Mesenchymal stem cell (in vitro differentiated cells and primary cell): Measurements from ENCODE around the gene MARS1.
"Not testable (repeated sequence)": the region's sequence is repeated elsewhere in the genome, so short reads cannot be mapped to it uniquely, and the experiment has no call there.

ENCODE experiments used
- DNase-seq: peaks from one replicate; pipeline ENCODE4 v3.0.0-alpha.2; 2013
- H2AFZ ChIP-seq: one replicate; pipeline ENCODE4 v1.6.1; 2013; ENCODE audit warnings: low read depth, mild to moderate bottlenecking, control low read depth, inconsistent platforms, low read length, moderate library complexity
- H2AK5ac ChIP-seq: 2 replicates; pipeline ENCODE4 v1.6.1; 2013; ENCODE audit warnings: low read length, moderate library complexity, mild to moderate bottlenecking, inconsistent platforms; ENCODE audit not compliant: severe bottlenecking
- H2BK120ac ChIP-seq: one replicate; pipeline ENCODE4 v1.6.1; 2013; ENCODE audit warnings: low read depth, mild to moderate bottlenecking, inconsistent platforms, low read length, moderate library complexity
- H2BK12ac ChIP-seq, 2 experiments: one replicate each; pipeline ENCODE4 v1.6.1; 2013; ENCODE audit warnings: inconsistent platforms in 2 of 2, low read length in 2 of 2, mild to moderate bottlenecking in 2 of 2, moderate library complexity in 2 of 2, control low read depth in 1 of 2
- H2BK15ac ChIP-seq: one replicate; pipeline ENCODE4 v1.6.1; 2013; ENCODE audit warnings: mild to moderate bottlenecking, low read depth, inconsistent platforms; ENCODE audit not compliant: poor library complexity, severe bottlenecking
- H2BK5ac ChIP-seq: 2 replicates; pipeline ENCODE4 v1.6.1; 2013; ENCODE audit warnings: low read depth, mild to moderate bottlenecking, low read length, control low read depth, inconsistent platforms; ENCODE audit not compliant: poor library complexity, severe bottlenecking
- H3K14ac ChIP-seq, 2 experiments: one replicate each; pipeline ENCODE4 v1.6.1; 2013; ENCODE audit warnings: inconsistent platforms in 2 of 2, low read length in 2 of 2, control low read depth in 1 of 2, mild to moderate bottlenecking in 1 of 2, moderate library complexity in 1 of 2
- H3K18ac ChIP-seq, 2 experiments: one replicate each; pipeline ENCODE4 v1.6.1; 2013; ENCODE audit warnings: inconsistent platforms in 2 of 2, low read length in 2 of 2, control low read depth in 1 of 2, low read depth in 1 of 2, mild to moderate bottlenecking in 1 of 2
- H3K23ac ChIP-seq, 2 experiments: one replicate each; pipeline ENCODE4 v1.6.1; 2013; ENCODE audit warnings: inconsistent platforms in 2 of 2, low read length in 2 of 2, mild to moderate bottlenecking in 2 of 2, moderate library complexity in 2 of 2, control low read depth in 1 of 2
- H3K27ac ChIP-seq: 2 replicates; pipeline ENCODE4 v1.5.1; 2013; ENCODE audit warnings: mild to moderate bottlenecking, moderate library complexity, low read length, control low read depth, inconsistent platforms; ENCODE audit not compliant: poor library complexity, severe bottlenecking
- H3K27me3 ChIP-seq, 2 experiments: 2 replicates each; pipeline versions ENCODE4 v1.6.1 to v1.7.0; 2013; ENCODE audit warnings: low read length in 2 of 2, mild to moderate bottlenecking in 2 of 2, moderate library complexity in 2 of 2, control low read depth in 1 of 2, inconsistent platforms in 1 of 2; ENCODE audit not compliant: control insufficient read depth in 1 of 2, insufficient read depth in 1 of 2
- H3K36me3 ChIP-seq, 2 experiments: 2 replicates each; pipeline versions ENCODE4 v1.6.1 to v1.7.0; 2013; ENCODE audit warnings: low read length in 2 of 2, control low read depth in 1 of 2, inconsistent platforms in 1 of 2, low read depth in 1 of 2, mild to moderate bottlenecking in 1 of 2; ENCODE audit not compliant: insufficient read depth in 2 of 2, control insufficient read depth in 1 of 2
- H3K4ac ChIP-seq, 2 experiments: one replicate each; pipeline ENCODE4 v1.6.1; 2013; ENCODE audit warnings: inconsistent platforms in 2 of 2, low read length in 2 of 2, mild to moderate bottlenecking in 2 of 2, moderate library complexity in 2 of 2, control low read depth in 1 of 2, low read depth in 1 of 2
- H3K4me1 ChIP-seq: 2 replicates; pipeline ENCODE4 v1.6.1; 2013; ENCODE audit warnings: low read depth, low read length, control low read depth; ENCODE audit not compliant: control insufficient read depth, insufficient read depth
- H3K4me2 ChIP-seq: 2 replicates; pipeline ENCODE4 v1.6.1; 2013; ENCODE audit warnings: low read length, mild to moderate bottlenecking, inconsistent platforms; ENCODE audit not compliant: poor library complexity, severe bottlenecking
- H3K4me3 ChIP-seq, 2 experiments: 2 replicates each; pipeline versions ENCODE4 v1.5.1 to v1.7.0; 2013; ENCODE audit warnings: low read length in 2 of 2, mild to moderate bottlenecking in 2 of 2, control low read depth in 1 of 2, low read depth in 1 of 2; ENCODE audit not compliant: insufficient read depth in 1 of 2
- H3K79me1 ChIP-seq: replicated peaks from 2 replicates; pipeline ENCODE4 v1.6.1; 2013; ENCODE audit warnings: mild to moderate bottlenecking, control low read depth, low read length, inconsistent platforms; ENCODE audit not compliant: poor library complexity, severe bottlenecking
- H3K9ac ChIP-seq: 2 replicates; pipeline ENCODE4 v1.7.0; 2013; ENCODE audit warnings: mild to moderate bottlenecking, low read length, moderate library complexity
- H3K9me3 ChIP-seq: 2 replicates; pipeline ENCODE4 v1.7.0; 2013; ENCODE audit warnings: mild to moderate bottlenecking, low read length; ENCODE audit not compliant: control insufficient read depth
- H4K8ac ChIP-seq: one replicate; pipeline ENCODE4 v1.6.1; 2013; ENCODE audit warnings: inconsistent platforms, mild to moderate bottlenecking, low read length, moderate library complexity
- H4K91ac ChIP-seq: one replicate; pipeline ENCODE4 v1.6.1; 2013; ENCODE audit warnings: mild to moderate bottlenecking, low read length, inconsistent platforms
- WGBS: methylation state at CpG from one replicate; pipeline ENCODE4 v1.1.7; 2013; ENCODE audit warnings: mixed read lengths; 5-methylcytosine and 5-hydroxymethylcytosine counted together

Gene MARS1

DNA sequence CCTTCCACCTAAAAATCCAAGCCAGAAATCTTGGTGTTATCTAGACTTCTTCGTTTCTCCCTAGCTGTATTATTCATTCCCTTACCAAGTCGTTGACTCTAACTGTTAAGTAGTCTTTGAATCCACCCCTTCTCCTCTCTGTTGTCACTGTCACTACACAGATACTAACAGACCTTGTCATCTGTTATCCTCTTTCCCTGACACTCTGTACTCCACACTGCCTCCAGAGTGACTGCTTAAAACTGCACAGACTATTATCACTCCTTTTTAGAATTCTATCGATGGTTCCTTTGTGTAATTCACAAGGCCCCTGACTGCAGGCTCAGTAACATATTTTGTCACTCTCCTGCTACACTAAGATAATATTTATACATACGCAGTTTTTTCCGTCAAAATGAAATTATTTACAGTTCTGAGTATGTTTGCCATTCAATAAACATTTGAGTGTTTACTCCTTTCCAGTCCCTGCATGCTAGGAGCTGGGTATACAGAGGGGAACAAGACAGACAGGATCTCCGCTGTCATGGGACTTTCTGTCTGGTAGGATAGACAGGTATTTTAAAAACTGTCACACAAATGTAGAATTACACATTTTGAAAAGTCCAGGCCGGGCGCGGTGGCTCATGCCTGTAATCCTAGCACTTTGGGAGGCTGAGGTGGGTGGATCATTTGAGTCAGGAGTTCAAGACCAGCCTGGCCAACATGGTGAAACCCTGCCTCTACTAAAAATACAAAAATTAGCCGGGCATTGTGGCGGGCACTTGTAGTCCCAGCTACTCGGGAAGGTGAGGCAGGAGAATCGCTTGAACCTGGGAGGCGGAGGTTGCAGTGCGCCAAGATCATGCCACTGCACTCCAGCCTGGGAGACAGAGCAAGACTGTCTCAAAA, 3.8 kb downstream of the MARS1 start:
- H2BK12ac ChIP-seq = no peak overlapping the region
- no peak overlapping the region for H4K8ac ChIP-seq
- no peak overlapping the region for H3K27ac ChIP-seq
- no peaks in the 10 kb centered on the region for H3K9me3 ChIP-seq
- H3K4me3 ChIP-seq = no peak overlapping the region
- H4K91ac ChIP-seq = no peak overlapping the region
- no peak overlapping the region for H2BK15ac ChIP-seq
- WGBS = 96% methylated on average over 14 of the region's 15 CpGs
- H3K27me3 ChIP-seq = no peaks in the 10 kb centered on the region
- no peak overlapping the region for H3K18ac ChIP-seq
- no peak overlapping the region for H2BK120ac ChIP-seq
- H2AK5ac ChIP-seq = no peak overlapping the region
- H3K23ac ChIP-seq = no peak overlapping the region
- no peak overlapping the region for H2AFZ ChIP-seq
- H3K79me1 ChIP-seq = peaks cover 12% of the 10 kb centered on the region
- peaks cover 42 to 48% of the 10 kb centered on the region in 2 experiments for H3K36me3 ChIP-seq
- DNase-seq = peak; percentile 43
- H3K9ac ChIP-seq = no peak overlapping the region
- H3K4me1 ChIP-seq = peaks cover 12% of the 10 kb centered on the region
- H3K4ac ChIP-seq = no peak overlapping the region
- H2BK5ac ChIP-seq = no peak overlapping the region
- no peak overlapping the region for H3K4me2 ChIP-seq
- no peak overlapping the region for H3K14ac ChIP-seq

DNA sequence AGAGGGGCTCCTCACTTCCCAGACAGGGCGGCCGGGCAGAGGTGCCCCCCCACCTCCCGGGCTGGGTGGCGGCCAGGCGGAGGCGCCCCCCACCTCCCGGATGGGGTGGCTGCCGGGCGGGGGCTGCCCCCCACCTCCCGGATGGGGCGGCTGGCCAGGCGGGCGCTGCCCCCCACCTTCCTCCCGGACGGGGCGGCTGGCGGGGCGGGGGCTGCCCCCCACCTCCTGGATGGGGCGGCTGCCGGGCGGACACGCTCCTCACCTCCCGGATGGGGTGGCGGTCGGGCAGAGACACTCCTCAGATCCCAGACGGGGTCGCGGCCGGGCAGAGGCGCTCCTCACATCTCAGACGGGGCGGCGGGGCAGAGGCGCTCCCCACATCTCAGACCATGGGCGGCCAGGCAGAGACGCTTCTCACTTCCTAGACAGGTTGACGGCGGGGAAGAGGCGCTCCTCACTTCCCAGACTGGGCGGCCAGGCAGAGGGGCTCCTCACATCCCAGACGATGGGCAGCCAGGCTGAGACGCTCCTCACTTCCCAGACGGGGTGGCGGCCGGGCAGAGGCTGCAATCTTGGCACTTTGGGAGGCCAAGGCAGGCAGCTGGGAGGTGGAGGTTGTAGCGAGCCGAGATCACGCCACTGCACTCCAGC, 7.3 kb downstream of the MARS1 start:
- H3K18ac ChIP-seq, H3K4me1 ChIP-seq, H4K8ac ChIP-seq: not testable (repeated sequence)

DNA sequence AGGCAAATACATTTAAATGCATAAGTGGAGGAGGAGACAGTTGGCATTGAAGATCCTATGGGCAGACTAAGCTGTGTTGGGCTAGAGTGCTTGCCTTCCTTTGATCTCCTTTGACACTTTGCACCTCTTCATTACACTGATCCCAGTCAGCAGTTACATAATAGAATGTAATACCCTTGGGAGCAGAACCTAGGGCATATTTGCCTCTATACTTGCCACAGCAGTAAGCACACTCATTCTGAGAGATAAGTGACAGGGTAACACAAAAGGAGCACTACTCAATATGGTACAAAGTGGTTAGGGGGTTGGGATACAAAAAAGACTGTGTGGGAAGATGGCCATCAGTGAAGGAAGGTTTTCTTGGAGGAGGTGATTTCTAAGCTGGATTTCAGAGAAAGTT, 9.0 kb downstream of the MARS1 start:
- DNase-seq = no peak
- Histone ChIP-seq H3K14ac (no peak overlapping the region), H3K4me2 (no peak overlapping the region), H3K27ac (no peak overlapping the region), H2BK12ac (no peak overlapping the region), H2BK120ac (no peak overlapping the region), H2AK5ac (no peak overlapping the region), H3K27me3 (no peaks in the 10 kb centered on the region), H3K79me1 (peaks cover 30% of the 10 kb centered on the region), H3K9me3 (no peaks in the 10 kb centered on the region), H3K36me3 (peaks cover 64 to 65% of the 10 kb centered on the region in 2 experiments), H3K18ac (no peak overlapping the region), H2BK15ac (no peak overlapping the region), H2AFZ (no peak overlapping the region), H3K4ac (no peak overlapping the region), H3K9ac (no peak overlapping the region), H4K8ac (no peak overlapping the region), H3K4me1 (no peaks in the 10 kb centered on the region), H4K91ac (no peak overlapping the region), H2BK5ac (no peak overlapping the region), H3K4me3 (no peak overlapping the region), H3K23ac (no peak overlapping the region)

More for the DNA sequence above, 7.3 kb downstream of the MARS1 start:
- not testable (repeated sequence) for H3K14ac ChIP-seq, H3K27ac ChIP-seq, H3K23ac ChIP-seq, H2AK5ac ChIP-seq, H2AFZ ChIP-seq, H3K4me3 ChIP-seq, H3K4me2 ChIP-seq, DNase-seq, H3K27me3 ChIP-seq, H2BK12ac ChIP-seq, H3K9ac ChIP-seq, H3K9me3 ChIP-seq, H3K4ac ChIP-seq, H4K91ac ChIP-seq, H2BK120ac ChIP-seq, H2BK15ac ChIP-seq, H2BK5ac ChIP-seq
- WGBS = 98% methylated on average over 36 of the region's 48 CpGs
- peaks cover 62 to 64% of the 10 kb centered on the region in 2 experiments for H3K36me3 ChIP-seq
- H3K79me1 ChIP-seq = peaks cover 24% of the 10 kb centered on the region
